Heart left ventricle (tissue), 13 donors: ENCODE results near the gene DNAH5.

Experiments
- POLR2A ChIP-seq, 2 donors: fragments of 450-650 bp; IDR thresholded peaks; one replicate each; pipeline ENCODE4 v1.6.1; 2017; ENCODE audit warnings: antibody characterized with exemption in 2 of 2, mild to moderate bottlenecking in 2 of 2, moderate library complexity in 2 of 2
- TF ChIP-seq, protein P1 (sequence below), 12 donors: fragments of 200-600 bp; sonication (generic) in 4 of 12; IDR thresholded peaks; one replicate each; pipeline versions ENCODE4 v1.5.0 to v1.8.0; 2018 to 2022; ENCODE audit warnings: antibody characterized with exemption in 12 of 12, mild to moderate bottlenecking in 5 of 12
- donor health status: ischemic (EF 13 %, LVEDD 7.1; RV severe dilation, severe dysfunction).
- donor health status: DM: no; HTN: yes; CAD: no.
- donor health status: DM: no; HTN: no; CAD: no.
- donor health status: ischemic (EF 25% LVEDD 6.9; RV normal size, moderate dysfunction).
- donor health status: ischemic (EF 25% LVEDD 5.7; RV mildly dilated, moderate dysfunction).
- donor health status: ischemic (EF 35%, LVEDD 5.7; RV mildly dilated, moderate dysfunction).
- donor health status: nonischemic (EF 11% LVEDD 7.7; RV severe dilation, severe dysfunction).
- donor health status: DM: yes; HTN: yes; CAD: no.
- donor health status: PGD.
- donor health status: ischemic (EF 29% LVEDD 5.4; RV normal size, mild dysfunction).
- donor health status: nonischemic (EF 23%, LVEDD 6.1; RV moderate dilation, normal function).

DNA sequence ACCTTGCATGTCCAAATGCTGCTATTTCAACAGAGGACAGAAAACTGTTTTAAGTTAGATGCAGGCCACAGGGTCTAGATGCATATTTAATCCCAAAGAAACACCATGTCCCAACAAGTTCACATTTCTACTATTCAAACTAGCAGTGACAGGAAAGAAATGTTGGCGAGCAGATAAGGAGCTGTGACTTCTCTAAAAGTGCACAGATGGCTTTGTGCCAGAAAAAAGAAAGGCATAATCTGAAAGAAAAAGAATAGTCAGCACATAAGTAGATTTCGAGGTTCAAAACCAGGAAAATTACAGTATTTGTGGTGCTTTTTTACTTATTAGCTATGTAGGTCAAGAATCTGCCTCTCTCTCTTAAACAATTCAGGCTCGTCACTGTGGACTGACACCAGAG, 178.3 kb downstream of the DNAH5 start:
- TF ChIP-seq, protein P1, sequence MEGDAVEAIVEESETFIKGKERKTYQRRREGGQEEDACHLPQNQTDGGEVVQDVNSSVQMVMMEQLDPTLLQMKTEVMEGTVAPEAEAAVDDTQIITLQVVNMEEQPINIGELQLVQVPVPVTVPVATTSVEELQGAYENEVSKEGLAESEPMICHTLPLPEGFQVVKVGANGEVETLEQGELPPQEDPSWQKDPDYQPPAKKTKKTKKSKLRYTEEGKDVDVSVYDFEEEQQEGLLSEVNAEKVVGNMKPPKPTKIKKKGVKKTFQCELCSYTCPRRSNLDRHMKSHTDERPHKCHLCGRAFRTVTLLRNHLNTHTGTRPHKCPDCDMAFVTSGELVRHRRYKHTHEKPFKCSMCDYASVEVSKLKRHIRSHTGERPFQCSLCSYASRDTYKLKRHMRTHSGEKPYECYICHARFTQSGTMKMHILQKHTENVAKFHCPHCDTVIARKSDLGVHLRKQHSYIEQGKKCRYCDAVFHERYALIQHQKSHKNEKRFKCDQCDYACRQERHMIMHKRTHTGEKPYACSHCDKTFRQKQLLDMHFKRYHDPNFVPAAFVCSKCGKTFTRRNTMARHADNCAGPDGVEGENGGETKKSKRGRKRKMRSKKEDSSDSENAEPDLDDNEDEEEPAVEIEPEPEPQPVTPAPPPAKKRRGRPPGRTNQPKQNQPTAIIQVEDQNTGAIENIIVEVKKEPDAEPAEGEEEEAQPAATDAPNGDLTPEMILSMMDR (IDR thresholded peaks at IDR 0.05): no peak
- peak in 1 of 2 donors; percentile 2 for TF ChIP-seq POLR2A (IDR thresholded peaks at IDR 0.05)
